ENCODE results near the gene GPC3.
"Not testable (repeated sequence)": the region's sequence is repeated elsewhere in the genome, so short reads cannot be mapped to it uniquely, and the experiment has no call there.

The GPC3 gene

DNA sequence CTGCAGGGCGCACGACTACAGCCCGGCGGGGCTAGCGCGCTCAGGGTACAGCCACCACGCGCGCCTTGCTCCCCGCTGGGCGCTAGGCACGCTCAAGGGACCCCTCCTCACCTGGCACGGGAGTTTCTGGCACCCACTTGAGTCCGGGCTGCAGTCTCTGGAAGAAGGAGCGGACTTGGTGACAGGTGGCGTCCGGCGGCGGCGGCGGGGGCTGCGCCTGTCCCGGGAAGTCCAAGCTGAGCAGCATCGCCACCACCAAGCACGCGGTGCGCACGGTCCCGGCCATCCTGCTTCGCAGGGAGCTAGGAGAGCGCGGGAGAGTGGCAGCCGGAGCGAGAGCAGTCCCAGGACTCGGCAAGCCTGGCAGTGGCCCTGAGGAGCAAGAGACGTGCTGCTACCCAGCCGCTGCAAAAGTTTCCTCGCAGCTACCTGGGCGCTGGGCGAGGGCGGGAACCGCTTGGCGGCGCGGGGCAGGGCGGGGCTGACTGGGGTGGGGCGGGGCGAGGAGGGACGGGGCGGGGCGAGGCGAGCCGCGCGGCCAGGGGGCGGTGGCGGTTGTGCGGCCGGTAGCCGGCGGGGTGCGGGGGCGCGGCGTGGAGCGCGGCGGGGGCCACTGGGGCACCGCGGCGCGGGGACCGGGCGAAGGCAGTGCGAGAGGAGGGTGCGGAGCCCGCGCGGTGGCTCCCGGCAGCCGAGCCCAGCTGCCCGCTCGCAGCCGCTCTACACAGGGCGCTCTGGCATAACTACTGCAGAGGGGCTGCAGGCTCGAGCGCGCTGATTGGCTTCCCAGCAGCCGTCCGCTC is at the start of gene GPC3:
Gene GPC3 (minus strand): TSS at position 431 of the 803 bp plus-strand sequence.
- peak; percentile 3 to 9 (median 4) for DNase-seq (ENCODE audit: low read depth in 2 of 3, low spot score in 2 of 3)

GRCh38 chrX:134032441-134032840 is 47.0 kb upstream of the GPC3 start:
- DNase-seq (ENCODE audit: low read depth in 2 of 3, low spot score in 2 of 3), result no peak

- no peak for DNase-seq (ENCODE audit: low read depth in 2 of 3, low spot score in 2 of 3)
Observed at GRCh38 chrX:134026565-134027311, 41.3 kb upstream of the GPC3 start.

- no peak for DNase-seq (ENCODE audit: low read depth in 2 of 3, low spot score in 2 of 3)
Observed at GRCh38 chrX:134025986-134026545, 40.7 kb upstream of the GPC3 start.

- DNase-seq (ENCODE audit: low read depth in 2 of 3, low spot score in 2 of 3), result no peak
Observed at GRCh38 chrX:134024686-134025377, 39.4 kb upstream of the GPC3 start.

DNA sequence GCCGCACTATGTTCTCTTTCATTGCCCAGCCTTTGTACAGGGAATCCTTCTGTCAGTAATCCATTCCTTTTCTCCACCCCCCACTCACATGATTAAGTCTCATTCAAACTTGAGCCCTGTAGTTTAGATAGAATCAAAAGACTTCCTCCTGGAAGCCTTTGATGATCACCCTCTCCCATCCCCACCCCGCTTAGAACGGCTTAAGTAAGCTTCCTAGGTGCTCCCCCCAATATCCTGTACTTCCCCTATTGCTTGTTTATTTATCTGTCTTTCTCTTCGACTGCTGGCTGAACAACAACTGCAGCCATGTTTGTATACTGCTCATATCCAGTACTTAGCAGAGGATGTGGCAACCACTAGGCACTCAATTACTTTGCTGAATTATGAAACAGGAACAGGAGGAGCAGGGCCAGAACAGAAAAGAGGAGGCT is 38.5 kb upstream of the GPC3 start:
- no peak for DNase-seq (ENCODE audit: low read depth in 2 of 3, low spot score in 2 of 3)

- DNase-seq (ENCODE audit: low read depth in 2 of 3, low spot score in 2 of 3), result no peak
Observed at GRCh38 chrX:134020910-134021309, 35.5 kb upstream of the GPC3 start.

- no peak for DNase-seq (ENCODE audit: low read depth in 2 of 3, low spot score in 2 of 3)
Observed at GRCh38 chrX:134019567-134020206, 34.3 kb upstream of the GPC3 start.

DNA sequence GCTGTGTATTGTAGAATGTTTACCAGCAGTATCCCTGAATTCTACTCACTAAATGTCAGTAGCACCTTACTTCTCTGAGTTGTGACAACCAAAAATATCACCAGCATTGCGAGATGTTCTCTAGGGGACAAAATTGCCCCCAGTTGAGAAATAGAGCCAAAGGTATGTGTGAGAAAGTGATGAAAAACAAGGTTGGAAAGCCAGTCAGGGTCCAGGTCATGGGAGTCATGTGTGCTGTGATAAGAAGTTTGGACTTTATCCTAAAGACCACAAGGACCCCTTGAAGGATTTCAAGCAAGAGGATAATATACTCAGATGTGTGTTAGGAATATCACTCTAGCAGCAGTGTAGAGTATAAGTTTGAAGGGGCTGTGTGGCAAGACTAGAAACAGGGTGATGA is 30.9 kb upstream of the GPC3 start:
- not testable (repeated sequence) for DNase-seq (ENCODE audit: low read depth in 2 of 3, low spot score in 2 of 3)

DNA sequence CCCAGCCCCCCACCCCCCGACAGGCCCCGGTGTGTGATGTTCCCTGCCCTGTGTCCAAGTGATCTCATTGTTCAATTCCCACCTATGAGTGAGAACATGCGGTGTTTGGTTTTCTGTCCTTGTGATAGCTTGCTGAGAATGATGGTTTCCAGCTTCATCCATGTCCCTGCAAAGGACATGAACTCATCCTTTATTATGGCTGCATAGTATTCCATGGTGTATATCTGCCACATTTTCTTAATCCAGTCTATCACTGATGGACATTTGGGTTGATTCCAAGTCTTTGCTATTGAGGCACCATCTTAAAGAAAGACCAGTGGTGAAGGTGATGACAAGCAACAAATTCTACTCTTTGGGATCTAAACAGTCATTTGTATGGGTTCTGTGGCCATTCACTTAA is 30.1 kb upstream of the GPC3 start:
- DNase-seq (ENCODE audit: low read depth in 2 of 3, low spot score in 2 of 3), result not testable (repeated sequence)

GRCh38 chrX:134013524-134013923 is 28.1 kb upstream of the GPC3 start:
- no peak for DNase-seq (ENCODE audit: low read depth in 2 of 3, low spot score in 2 of 3)

DNA sequence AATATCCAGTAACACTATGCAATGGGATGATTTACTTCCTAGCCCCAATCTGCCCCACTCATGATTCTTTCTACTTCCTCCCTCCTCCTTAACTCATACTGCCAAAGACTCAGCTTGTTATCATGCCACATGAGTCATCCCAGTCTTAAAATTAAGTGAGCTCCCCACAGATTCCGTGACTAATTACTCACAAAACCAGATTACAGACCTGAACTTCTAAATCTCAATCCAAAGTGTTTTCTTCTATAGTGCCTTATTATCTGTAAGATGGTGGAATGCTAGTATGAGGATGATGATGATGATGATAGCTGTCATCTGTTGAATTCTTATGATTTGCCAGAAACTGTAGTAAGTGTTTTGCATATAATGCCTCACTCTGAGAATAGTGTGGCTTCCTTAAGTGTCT is 27.7 kb upstream of the GPC3 start:
- no peak for DNase-seq (ENCODE audit: low read depth in 2 of 3, low spot score in 2 of 3)

DNA sequence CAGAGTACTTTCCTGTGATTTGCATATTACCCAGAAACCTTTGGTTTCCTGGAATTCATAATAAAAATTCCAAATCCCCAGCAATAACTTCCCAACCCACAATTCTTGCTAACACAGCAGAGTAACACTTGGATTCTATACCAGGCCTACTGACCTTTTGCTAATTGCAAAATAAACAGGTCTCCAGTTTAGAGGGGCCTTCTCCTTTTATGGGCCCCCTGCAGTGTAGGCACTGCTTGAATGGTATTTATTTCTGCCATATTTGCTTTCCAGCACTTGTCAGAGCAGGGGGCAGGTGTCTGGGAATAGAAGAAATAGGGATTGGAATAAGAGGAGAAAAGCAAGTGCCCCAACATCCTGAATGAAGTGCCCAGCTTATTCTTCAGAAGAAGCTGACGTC is 25.3 kb upstream of the GPC3 start:
- DNase-seq (ENCODE audit: low read depth in 2 of 3, low spot score in 2 of 3), result no peak

GRCh38 chrX:134007716-134008115 is 22.3 kb upstream of the GPC3 start:
- DNase-seq (ENCODE audit: low read depth in 2 of 3, low spot score in 2 of 3), result no peak

- no peak for DNase-seq (ENCODE audit: low read depth in 2 of 3, low spot score in 2 of 3)
Observed at GRCh38 chrX:134006484-134007161, 21.2 kb upstream of the GPC3 start.

DNA sequence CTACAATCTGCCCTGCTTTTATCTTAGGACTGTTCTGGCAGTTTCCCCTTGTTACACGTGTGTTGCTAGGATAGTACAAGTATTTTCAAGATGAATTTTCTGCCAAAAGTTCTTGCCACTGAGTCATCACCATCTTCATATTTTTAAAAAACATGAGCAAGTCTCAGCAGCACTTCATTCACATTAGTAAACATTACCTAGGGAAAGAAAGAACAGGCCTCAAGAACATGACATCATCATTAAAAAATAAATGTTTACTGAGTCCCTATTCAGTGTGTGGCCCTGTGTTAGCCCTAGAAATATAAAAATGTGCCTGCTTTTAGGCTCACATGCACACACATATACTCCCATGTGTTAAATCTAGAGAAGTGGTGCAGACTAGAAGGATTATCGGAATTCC is 18.7 kb upstream of the GPC3 start:
- DNase-seq (ENCODE audit: low read depth in 2 of 3, low spot score in 2 of 3), result no peak

DNA sequence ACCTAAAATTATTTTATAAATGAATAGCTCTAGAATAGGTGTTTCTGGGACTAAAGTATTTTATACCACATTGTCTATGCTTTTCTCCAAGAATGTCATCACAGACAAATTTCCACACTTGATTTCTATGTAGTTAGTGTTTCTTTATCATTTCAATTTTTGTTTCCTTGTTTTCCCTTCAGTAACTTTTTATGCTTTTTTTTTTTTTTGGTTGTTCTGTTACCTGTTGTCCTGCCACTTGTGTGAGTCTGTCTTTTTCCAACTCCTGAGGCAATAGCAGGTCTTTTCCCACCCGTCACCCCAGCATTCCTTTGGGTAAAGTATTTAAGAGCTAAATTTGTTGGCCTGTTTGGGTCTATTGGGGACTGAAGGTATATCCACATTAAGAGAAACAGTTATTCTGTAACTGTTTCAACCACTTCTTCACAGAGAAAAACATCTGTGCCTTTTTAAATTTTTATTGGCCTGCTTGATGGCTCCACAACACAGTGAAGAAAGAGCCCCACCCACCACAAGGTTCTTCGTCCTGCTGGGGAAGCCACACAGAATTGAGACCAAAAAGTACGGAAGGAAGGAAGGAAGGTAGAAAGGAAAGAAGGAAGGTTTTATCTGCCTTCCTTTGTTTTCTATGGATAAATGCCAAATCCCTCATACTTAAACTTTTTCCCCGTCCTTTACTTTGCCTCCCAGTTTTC is 17.7 kb upstream of the GPC3 start:
- DNase-seq (ENCODE audit: low read depth in 2 of 3, low spot score in 2 of 3), result no peak

DNA sequence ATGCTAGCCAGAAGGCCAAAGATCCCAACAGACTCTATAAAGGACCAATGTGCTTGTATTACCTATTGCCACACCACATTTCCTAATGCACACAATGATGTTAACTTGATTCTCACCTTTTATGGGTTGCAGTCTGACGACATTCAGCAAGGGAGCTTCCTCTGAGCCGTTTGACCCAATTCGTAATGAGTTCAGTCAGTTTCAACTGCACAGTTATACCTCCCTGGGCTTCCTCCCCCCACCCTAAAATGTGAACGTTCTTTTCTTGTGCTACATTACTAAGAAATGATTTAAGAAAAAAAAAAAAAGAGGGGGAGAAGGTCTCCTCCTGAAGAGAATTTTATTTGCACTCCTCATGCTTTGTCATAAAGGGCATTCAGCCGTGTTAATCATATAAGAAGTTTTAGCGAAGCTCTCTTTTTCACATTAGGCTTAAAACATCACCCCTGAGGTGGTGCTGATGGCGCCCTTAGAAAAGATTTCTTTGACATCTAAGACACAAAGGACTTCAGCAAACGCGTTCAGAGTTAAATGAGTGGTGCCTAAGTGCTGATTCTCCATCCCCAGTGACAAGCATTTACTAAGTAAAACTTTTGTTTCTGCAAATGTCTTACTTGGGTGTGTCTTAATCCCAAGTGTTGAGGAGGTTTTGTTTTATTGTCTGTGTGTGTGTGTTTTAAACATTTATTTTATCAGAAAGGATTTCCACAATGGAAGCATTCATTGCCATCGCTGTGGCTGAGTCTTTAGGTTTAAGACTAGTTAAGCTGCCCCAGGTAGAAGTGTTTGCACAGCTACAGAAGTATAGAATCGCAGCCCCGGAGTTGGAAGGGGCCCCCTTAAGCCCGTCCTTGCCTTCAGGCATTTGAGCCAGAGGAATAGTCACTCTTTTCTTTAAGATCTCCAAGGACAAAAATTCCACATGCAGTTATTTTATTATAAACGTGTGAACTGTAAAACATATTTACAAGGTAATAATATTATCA is 15.2 kb upstream of the GPC3 start:
- DNase-seq (ENCODE audit: low read depth in 2 of 3, low spot score in 2 of 3), result no peak
